OCI-LY1 (cell line): Measurements from ENCODE around the gene SGPP2.

Experiments used
- EZH2 ChIP-seq: fragments of 200-600 bp; sonication (generic), shearing (Covaris generic); IDR thresholded peaks from 2 replicates; pipeline ENCODE4 v1.8.0; 2017; ENCODE audit warnings: borderline replicate concordance, mixed run types, mild to moderate bottlenecking, antibody characterized with exemption, low read length, moderate library complexity, mixed read lengths
- TF ChIP-seq, protein P1 (sequence below): fragments of 200-600 bp; sonication (generic), shearing (Covaris generic); IDR thresholded peaks from 2 replicates; pipeline ENCODE4 v1.5.1; 2017; ENCODE audit warnings: mild to moderate bottlenecking, antibody characterized with exemption, low read length, moderate library complexity, mixed read lengths

DNA sequence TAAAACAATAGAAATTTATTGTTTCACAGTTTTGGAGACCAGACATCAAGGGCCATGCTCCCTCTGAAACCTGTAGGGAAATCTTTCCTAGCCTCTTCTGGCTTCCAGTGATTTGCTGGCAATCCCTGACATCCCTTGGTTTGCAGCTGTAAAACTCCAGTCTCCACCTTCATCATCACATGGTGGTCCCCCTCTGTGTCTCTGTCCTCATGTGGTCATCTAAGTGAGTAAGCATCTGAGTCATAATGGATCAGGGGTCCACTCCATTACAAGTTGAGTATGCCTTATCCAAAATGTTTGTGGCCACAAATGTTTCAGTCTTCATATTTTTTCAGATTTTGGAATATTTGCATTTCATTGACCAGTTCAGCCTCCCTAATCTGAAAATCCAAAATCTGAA, 5.6 kb upstream of the SGPP2 start:
- TF ChIP-seq, protein P1, sequence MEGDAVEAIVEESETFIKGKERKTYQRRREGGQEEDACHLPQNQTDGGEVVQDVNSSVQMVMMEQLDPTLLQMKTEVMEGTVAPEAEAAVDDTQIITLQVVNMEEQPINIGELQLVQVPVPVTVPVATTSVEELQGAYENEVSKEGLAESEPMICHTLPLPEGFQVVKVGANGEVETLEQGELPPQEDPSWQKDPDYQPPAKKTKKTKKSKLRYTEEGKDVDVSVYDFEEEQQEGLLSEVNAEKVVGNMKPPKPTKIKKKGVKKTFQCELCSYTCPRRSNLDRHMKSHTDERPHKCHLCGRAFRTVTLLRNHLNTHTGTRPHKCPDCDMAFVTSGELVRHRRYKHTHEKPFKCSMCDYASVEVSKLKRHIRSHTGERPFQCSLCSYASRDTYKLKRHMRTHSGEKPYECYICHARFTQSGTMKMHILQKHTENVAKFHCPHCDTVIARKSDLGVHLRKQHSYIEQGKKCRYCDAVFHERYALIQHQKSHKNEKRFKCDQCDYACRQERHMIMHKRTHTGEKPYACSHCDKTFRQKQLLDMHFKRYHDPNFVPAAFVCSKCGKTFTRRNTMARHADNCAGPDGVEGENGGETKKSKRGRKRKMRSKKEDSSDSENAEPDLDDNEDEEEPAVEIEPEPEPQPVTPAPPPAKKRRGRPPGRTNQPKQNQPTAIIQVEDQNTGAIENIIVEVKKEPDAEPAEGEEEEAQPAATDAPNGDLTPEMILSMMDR: no peak
- no peak for TF ChIP-seq EZH2
